Activated CD4-positive, alpha-beta memory T cell treated with anti-CD3 and anti-CD28 coated beads for 36 hours (primary cell): Measurements from ENCODE around the gene SYS1. TPM values are rescaled to one million over a fixed set of nuclear protein-coding genes. Genes with fewer than 3 reads are reported as not detected.

ENCODE experiments used
- CTCF ChIA-PET: fragments of 350-600 bp; sonication (Branson Sonifier 250); formaldehyde crosslinking; loops from one replicate; lab custom pipeline; 2021; ENCODE audit warnings: antibody characterized with exemption, inconsistent platforms; lab: Charles Lee
- POLR2A ChIA-PET: fragments of 350-600 bp; sonication (Branson Sonifier 250); formaldehyde crosslinking; loops from one replicate; lab custom pipeline; 2021; ENCODE audit warnings: antibody characterized with exemption; lab: Charles Lee
- DNase-seq: peaks from one replicate; pipeline ENCODE4 v3.0.0-alpha.2; 2020
- H3K27ac Mint-ChIP-seq: one replicate; pipeline ENCODE4 v1.8.0; 2021; ENCODE audit warnings: mixed read lengths
- H3K27me3 Mint-ChIP-seq: one replicate; pipeline ENCODE4 v1.8.0; 2021; ENCODE audit warnings: mixed read lengths
- H3K36me3 Mint-ChIP-seq: one replicate; pipeline ENCODE4 v1.8.0; 2021; ENCODE audit warnings: mixed read lengths
- H3K4me1 Mint-ChIP-seq: one replicate; pipeline ENCODE4 v1.8.0; 2021; ENCODE audit warnings: low read depth, mixed read lengths
- H3K4me3 Mint-ChIP-seq: one replicate; pipeline ENCODE4 v1.8.0; 2021; ENCODE audit warnings: mild to moderate bottlenecking, mixed read lengths
- H3K9me3 Mint-ChIP-seq: one replicate; pipeline ENCODE4 v1.8.0; 2021; ENCODE audit warnings: mixed read lengths
- intact Hi-C: fragments of 100-400 bp; cut with micrococcal nuclease; formaldehyde crosslinking; loops from one replicate; pipeline ENCODE4 v1.15.1; 2023
- total RNA-seq, 2 experiments: library from RNA; stranded (reverse); gene quantifications; one replicate each; pipeline ENCODE4 v1.2.3, GENCODE V29; 2021

The SYS1 gene
- total RNA-seq, 2 experiments from 2014 or later, result 19.9 to 24.8 TPM

DNA sequence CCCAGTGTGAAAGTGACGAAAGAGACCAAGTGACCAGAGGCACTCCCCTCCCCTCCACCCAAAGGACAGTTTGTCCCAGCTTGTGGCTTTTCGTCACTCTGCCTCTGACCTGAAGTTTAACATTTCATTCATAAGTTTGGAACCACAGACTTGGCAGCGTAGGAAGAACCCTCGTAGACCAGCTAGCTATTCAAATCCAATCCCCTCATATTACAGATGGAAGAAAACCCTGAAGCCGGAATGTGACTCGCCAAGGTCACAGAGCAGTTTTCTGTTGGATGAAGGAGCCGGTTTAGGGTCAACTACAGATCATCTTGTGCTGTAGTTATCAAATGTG, 3.9 kb upstream of the SYS1 start:
- H3K4me1 Mint-ChIP-seq, result peaks cover 48% of the 10 kb centered on the region
- H3K4me3 Mint-ChIP-seq, result no peak overlapping the region
- POLR2A ChIA-PET, result no interaction called here

DNA sequence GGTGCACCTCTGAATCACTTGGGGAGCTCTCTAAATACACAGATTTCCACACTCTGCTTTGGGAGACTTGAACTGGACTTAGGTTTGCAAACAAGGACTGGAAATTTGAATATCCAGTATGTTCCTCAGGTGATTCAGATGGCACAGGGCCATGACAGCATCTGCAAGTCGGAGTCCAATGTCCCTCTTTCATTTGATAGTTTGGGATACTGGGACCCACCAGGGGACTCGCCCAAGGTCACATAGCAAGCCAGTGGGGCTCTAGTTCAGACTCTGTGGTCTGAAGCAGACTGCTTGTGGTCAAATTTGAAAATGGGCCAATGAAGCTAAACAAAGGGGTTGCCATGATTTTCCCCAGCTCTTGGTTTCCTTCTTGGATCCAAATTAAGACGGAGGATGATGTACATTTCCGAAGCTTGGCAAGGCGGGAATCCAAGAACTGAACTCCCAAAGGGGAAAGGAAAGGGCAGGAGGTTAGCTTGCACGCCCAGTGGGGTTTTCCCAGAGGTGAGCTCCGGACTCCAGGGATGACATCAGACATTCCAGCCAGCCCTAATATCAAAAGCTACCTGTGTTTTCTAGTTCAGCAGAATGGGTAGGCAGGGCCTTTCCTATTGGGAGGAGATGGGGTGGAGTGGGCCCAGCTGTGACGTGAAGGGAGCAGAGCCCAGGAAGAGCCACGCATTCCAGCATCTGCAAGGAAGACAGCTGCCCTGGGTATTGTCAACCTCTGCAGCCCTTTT, 3.4 kb upstream of the SYS1 start:
- ChIA-PET CTCF (interaction anchor here (1.0 to 10.0 kb wide), 8 partner anchors 11 to 412 kb away, joined by 3 to 175 read pairs (median 4); partner anchors contain the start of genes SDC4 and TP53TG5), POLR2A (no interaction called here)
- intact Hi-C loops, result loop anchor here (5.0 kb wide), 1 partner anchor 433 kb away; the partner anchor contains the start of genes DNTTIP1 and WFDC3

More for the DNA sequence above, 3.9 kb upstream of the SYS1 start:
- no peak for DNase-seq
- Mint-ChIP-seq H3K9me3 (no peaks in the 10 kb centered on the region), H3K27ac (no peak overlapping the region), H3K27me3 (no peaks in the 10 kb centered on the region), H3K36me3 (peaks cover 3% of the 10 kb centered on the region)
- intact Hi-C loops, result no loop called here
- CTCF ChIA-PET, result interaction anchor here (1.0 to 10.0 kb wide), 7 partner anchors 11 to 413 kb away, joined by 3 to 175 read pairs (median 5); partner anchors contain the start of genes SDC4 and TP53TG5

DNA sequence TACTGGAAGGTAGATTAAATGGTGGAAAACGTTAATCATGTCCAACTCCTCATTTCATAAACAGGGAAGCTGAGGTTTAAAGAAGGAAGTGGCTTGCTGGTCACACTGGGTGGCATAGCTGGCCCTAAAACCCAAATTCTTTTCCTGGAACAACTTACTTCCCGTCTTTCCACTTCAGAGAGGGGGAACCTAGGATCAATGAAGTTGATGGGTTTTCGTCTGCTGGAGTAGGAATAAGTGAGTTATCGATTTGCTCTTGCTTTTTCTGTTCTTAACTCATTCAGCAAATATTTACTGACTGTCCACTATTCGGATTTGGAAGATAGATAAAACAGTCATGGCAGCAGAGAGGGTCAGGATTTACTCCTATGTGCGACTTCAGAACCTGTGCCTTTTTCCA, 1.2 kb upstream of the SYS1 start:
- no peak overlapping the region for H3K4me3 Mint-ChIP-seq
- ChIA-PET CTCF (interaction anchor here (1.1 to 21.4 kb wide), 9 partner anchors 13 to 409 kb away, joined by 4 to 503 read pairs (median 16); partner anchors contain the start of genes PIGT and TP53TG5), POLR2A (interaction anchor here (2.1 to 3.2 kb wide), 3 partner anchors 12 to 51 kb away, joined by 7 to 19 read pairs (median 16); partner anchors contain the start of gene SDC4)
- H3K27me3 Mint-ChIP-seq, result no peaks in the 10 kb centered on the region
- no peak overlapping the region for H3K27ac Mint-ChIP-seq
- no peaks in the 10 kb centered on the region for H3K9me3 Mint-ChIP-seq
- DNase-seq, result no peak
- peaks cover 44% of the 10 kb centered on the region for H3K4me1 Mint-ChIP-seq
- peaks cover 9% of the 10 kb centered on the region for H3K36me3 Mint-ChIP-seq
- intact Hi-C loops, result loop anchor here (1.0 to 5.0 kb wide), 4 partner anchors 13 to 431 kb away; partner anchors contain the start of genes DNTTIP1, SDC4 and WFDC3

More for the DNA sequence above, 3.4 kb upstream of the SYS1 start:
- H3K36me3 Mint-ChIP-seq, result peaks cover 3% of the 10 kb centered on the region
- H3K4me3 Mint-ChIP-seq, result no peak overlapping the region
- no peak overlapping the region for H3K27ac Mint-ChIP-seq
- peaks cover 45% of the 10 kb centered on the region for H3K4me1 Mint-ChIP-seq
- no peaks in the 10 kb centered on the region for H3K9me3 Mint-ChIP-seq
- DNase-seq, result no peak
- no peaks in the 10 kb centered on the region for H3K27me3 Mint-ChIP-seq

DNA sequence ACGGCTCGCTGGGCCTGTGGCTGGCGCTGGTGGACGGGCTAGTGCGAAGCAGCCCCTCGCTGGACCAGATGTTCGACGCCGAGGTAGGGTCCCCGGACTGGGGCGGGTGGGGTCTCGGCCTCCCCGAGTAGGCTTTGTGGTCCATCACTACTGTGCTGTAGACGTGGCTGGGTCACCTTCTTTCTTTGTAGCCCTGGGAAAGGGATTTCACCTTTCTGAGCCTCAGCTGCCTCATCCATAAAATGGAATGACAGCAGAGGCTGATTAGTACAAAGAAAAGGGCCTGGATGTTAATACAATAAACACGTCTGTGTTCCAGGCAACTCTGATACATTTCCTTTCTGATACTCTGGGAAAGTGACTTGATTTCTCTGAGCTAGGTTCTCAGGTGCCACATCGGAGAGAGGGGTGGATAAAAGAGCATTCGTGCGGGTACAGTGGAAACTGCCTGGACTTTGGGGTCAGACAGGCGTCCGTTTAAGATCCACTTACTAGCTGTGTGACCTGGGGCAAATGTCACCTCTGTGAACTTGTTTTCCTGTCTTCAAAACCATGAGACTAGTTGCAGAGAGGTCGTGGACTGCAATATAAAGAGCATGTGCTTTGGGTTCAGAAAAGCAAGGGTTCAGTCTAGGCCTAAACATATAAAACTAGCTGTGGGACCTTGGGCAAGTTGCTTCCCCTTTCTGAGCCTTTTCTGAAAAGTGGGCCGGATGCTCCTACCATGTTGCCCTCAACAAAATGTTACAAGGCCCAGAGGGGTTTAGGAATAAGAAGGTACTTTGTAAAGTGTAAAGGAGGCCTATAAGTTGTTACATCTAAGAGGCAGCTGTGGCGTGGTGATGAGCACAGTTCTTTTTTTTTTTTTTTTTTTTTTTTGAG, 896 bp downstream of the SYS1 start:
- Mint-ChIP-seq H3K9me3 (no peaks in the 10 kb centered on the region), H3K36me3 (peaks cover 17% of the 10 kb centered on the region), H3K4me3 (peak overlapping the region; percentile 96), H3K4me1 (peaks cover 48% of the 10 kb centered on the region), H3K27me3 (no peaks in the 10 kb centered on the region), H3K27ac (peak overlapping the region; percentile 94)
- no peak for DNase-seq
- CTCF ChIA-PET, result interaction anchor here (0.7 to 21.4 kb wide), 31 partner anchors 9 to 607 kb away, joined by 3 to 503 read pairs (median 5); partner anchors contain the start of genes DNTTIP1, PIGT, SDC4 and TP53TG5
- POLR2A ChIA-PET, result interaction anchor here (0.8 to 3.2 kb wide), 8 partner anchors 8 to 73 kb away, joined by 3 to 19 read pairs (median 10); partner anchors contain the start of genes PIGT and SDC4
- intact Hi-C loops, result loop anchor here (1.0 to 5.0 kb wide), 5 partner anchors 9 to 428 kb away; partner anchors contain the start of genes DNTTIP1, PIGT, SDC4 and WFDC3

DNA sequence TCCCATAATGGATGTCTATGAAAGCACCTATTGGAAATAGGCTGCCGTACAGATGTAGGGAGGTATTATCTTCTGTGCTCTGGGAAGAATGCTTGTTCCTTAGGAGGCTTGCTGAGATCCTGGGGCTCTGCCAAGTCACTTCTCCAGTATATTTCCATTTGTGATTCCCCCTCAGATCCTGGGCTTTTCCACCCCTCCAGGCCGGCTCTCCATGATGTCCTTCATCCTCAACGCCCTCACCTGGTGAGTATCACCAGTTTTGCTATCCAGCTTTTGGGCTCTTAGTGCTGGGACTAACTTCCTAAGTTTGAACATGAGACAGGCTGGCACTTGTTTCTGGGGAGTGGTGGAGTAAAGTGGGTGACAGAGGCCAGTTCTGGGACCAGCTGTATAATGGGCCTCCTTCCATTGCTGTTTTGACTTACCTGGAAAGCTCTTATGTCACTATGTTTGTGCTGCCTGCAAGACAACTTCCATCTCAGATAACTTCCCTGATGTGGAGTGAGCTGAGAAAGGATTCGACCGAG, 2.6 kb downstream of the SYS1 start:
- intact Hi-C loops, result no loop called here
- no peak overlapping the region for H3K27ac Mint-ChIP-seq
- no peak for DNase-seq
- no peak overlapping the region for H3K4me3 Mint-ChIP-seq
- peaks cover 17% of the 10 kb centered on the region for H3K36me3 Mint-ChIP-seq
- H3K9me3 Mint-ChIP-seq, result no peaks in the 10 kb centered on the region
- H3K27me3 Mint-ChIP-seq, result no peaks in the 10 kb centered on the region
- H3K4me1 Mint-ChIP-seq, result peaks cover 50% of the 10 kb centered on the region
- POLR2A ChIA-PET, result no interaction called here
- CTCF ChIA-PET, result interaction anchor here (0.5 to 21.4 kb wide), 6 partner anchors 9 to 227 kb away, joined by 3 to 503 read pairs (median 44); partner anchors contain the start of genes PIGT and TP53TG5

DNA sequence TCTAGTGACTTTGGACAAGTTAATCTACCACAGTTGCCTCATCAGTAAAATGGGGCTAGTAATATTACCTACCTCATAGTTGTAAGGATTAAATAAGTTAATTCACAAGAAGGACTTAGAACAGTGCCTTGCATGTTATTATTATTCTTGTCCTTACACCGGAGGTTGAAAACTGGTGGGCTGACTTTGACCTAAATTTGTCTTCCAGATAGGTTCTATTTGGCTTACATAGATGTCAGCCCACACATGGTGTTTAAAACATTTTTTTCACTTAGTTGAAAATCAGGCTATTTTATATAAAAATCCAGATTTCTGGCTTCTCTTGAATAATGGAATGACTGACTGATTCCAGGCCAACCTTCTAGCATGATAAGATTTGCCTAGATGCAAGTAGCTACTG, 3.2 kb downstream of the SYS1 start:
- Mint-ChIP-seq H3K9me3 (no peaks in the 10 kb centered on the region), H3K4me3 (no peak overlapping the region), H3K27ac (no peak overlapping the region), H3K27me3 (no peaks in the 10 kb centered on the region), H3K4me1 (peaks cover 50% of the 10 kb centered on the region), H3K36me3 (peaks cover 17% of the 10 kb centered on the region)
- intact Hi-C loops, result no loop called here
- CTCF ChIA-PET, result interaction anchor here (10.0 to 21.4 kb wide), 2 partner anchors 9 to 70 kb away, joined by 175 to 503 read pairs; partner anchors contain the start of gene TP53TG5
- DNase-seq, result no peak
- POLR2A ChIA-PET, result no interaction called here

DNA sequence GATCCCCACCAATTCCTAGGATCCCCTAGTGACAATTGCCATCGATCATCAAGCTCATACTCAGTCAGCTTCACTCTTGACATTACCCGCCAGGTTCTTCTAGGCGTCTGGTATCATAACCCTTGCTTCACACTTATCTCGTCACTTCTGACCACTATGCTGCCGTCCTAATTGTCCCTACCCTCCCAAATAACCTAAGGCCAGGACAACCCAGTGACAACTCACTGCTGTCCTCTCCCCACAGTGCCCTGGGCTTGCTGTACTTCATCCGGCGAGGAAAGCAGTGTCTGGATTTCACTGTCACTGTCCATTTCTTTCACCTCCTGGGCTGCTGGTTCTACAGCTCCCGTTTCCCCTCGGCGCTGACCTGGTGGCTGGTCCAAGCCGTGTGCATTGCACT, 3.7 kb downstream of the SYS1 start:
- CTCF ChIA-PET, result interaction anchor here (0.6 to 21.4 kb wide), 2 partner anchors 70 to 144 kb away, joined by 3 to 503 read pairs; no protein-coding TSS in a partner anchor
- Mint-ChIP-seq H3K36me3 (peaks cover 17% of the 10 kb centered on the region), H3K27ac (peak overlapping the region; percentile 24), H3K4me3 (no peak overlapping the region), H3K9me3 (no peaks in the 10 kb centered on the region), H3K27me3 (no peaks in the 10 kb centered on the region), H3K4me1 (peaks cover 50% of the 10 kb centered on the region)
- intact Hi-C loops, result no loop called here
- POLR2A ChIA-PET, result no interaction called here
- DNase-seq, result no peak

DNA sequence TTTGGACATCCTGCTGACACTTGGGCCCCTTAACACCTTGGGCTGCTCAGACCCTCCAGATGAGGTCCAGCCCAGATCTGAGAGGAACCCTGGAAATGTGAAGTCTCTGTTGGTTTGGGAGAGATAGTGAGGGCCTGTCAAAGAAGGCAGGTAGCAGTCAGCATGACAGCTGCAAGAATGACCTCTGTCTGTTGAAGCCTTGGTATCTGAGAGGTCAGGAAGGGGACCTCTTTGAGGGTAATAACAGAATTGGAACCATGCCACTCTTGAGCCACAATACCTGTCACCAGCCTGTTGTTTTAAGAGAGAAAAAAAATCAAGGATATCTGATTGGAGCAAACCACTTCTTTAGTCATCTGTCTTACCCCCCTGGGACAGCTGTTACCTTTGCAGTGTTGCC, 4.2 kb downstream of the SYS1 start:
- Mint-ChIP-seq H3K4me1 (peaks cover 52% of the 10 kb centered on the region), H3K9me3 (no peaks in the 10 kb centered on the region), H3K36me3 (peaks cover 17% of the 10 kb centered on the region), H3K27me3 (no peaks in the 10 kb centered on the region), H3K4me3 (no peak overlapping the region), H3K27ac (no peak overlapping the region)
- intact Hi-C loops, result no loop called here
- DNase-seq, result no peak
- CTCF ChIA-PET, result interaction anchor here (0.6 to 21.4 kb wide), 2 partner anchors 69 to 143 kb away, joined by 3 to 503 read pairs; no protein-coding TSS in a partner anchor
- POLR2A ChIA-PET, result no interaction called here

DNA sequence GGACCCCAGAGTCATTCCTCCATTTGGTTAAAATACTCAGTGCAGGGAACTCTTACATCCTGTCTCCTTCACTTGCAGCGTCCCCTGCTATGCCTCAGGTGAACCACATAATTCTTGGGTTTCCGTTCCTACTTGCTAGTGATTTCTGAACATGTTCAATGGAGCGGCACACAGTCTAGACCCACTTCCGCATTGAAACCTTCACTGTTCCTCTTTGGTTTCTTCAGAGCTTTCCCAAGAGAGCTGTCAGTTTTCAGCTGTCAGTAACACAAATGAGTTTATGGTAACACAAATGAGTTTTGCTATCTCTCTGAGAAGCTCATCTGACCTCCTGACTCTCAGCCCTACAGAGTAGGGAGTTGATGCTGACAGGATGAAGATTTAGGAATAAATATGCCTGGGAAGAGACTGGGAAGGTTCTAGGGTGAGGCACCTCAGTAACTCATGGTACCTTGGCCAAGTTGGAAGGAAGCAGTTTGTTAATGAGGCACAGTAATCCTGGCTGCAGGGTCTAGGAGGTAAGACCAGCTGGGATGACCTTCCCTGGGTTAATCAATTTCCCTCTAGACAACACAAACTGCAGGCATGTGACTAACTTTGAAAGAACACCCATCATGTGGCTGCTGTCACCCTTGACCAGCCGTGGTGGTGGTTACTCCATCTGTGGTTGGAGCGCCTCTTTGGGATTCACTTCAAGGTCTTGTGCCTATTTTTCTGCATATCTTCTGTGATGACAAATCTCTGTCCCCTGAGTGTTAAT, 5.4 kb downstream of the SYS1 start:
- intact Hi-C loops, result no loop called here
- H3K36me3 Mint-ChIP-seq, result peaks cover 17% of the 10 kb centered on the region
- DNase-seq, result peak; percentile 66
- no peaks in the 10 kb centered on the region for H3K9me3 Mint-ChIP-seq
- no peak overlapping the region for H3K4me3 Mint-ChIP-seq
- ChIA-PET POLR2A (interaction anchor here (1.2 to 1.3 kb wide), 2 partner anchors 11 to 47 kb away, joined by 3 to 4 read pairs; partner anchors contain the start of gene PIGT), CTCF (interaction anchor here (0.6 to 21.4 kb wide), 10 partner anchors 18 to 646 kb away, joined by 3 to 503 read pairs (median 7); partner anchors contain the start of gene PIGT)
- H3K27ac Mint-ChIP-seq, result peak overlapping the region; percentile 44
- H3K27me3 Mint-ChIP-seq, result no peaks in the 10 kb centered on the region
- peaks cover 59% of the 10 kb centered on the region for H3K4me1 Mint-ChIP-seq

DNA sequence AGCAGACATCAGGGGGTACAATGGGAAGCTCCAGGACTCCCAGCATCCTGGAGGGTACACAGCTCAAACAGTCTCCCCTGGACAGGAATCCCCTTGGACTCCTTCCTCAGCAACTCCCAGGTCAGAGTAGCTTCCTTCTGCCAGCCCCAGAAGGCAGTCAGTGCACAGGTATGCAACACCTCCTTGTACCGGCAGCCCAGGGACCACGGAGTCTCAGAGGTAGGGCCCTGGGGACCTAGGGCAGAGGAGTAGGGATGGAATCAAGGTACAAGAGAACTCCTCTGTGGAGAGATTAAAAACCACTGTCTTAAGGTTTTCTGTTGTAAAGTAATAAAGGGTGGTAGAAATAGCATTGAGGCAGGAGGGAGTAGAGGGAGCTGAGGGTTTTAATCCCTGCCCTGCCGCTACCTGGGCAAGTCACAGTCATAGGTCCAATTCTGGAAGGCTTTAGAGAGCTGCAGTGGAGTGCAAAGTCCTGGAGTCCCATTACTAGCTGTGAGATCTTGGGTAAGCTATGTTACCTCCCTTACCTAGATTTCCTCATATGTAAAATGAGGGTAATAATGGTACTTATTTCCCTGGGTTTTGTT, 7.7 kb downstream of the SYS1 start:
- intact Hi-C loops, result no loop called here
- Mint-ChIP-seq H3K27me3 (no peaks in the 10 kb centered on the region), H3K4me1 (peaks cover 44% of the 10 kb centered on the region), H3K9me3 (no peaks in the 10 kb centered on the region), H3K27ac (no peak overlapping the region), H3K4me3 (no peak overlapping the region), H3K36me3 (peaks cover 14% of the 10 kb centered on the region)
- CTCF ChIA-PET, result interaction anchor here (0.8 to 21.4 kb wide), 7 partner anchors 9 to 400 kb away, joined by 3 to 503 read pairs (median 4); partner anchors contain the start of gene SYS1
- POLR2A ChIA-PET, result interaction anchor here (1.2 kb wide), 1 partner anchor 8 kb away, joined by 3 read pairs; the partner anchor contains the start of gene SYS1
- no peak for DNase-seq
